Fibroblast of lung (primary cell): Measurements from ENCODE around the gene RNF175. TPM values are rescaled to one million over a fixed set of nuclear protein-coding genes. Genes with fewer than 3 reads are reported as not detected.

Source experiments
- DNase-seq, 2 donors: peaks; one replicate each; pipeline versions ENCODE4 v3.0.0 to v3.0.0-alpha.2; 2010; ENCODE audit warnings: low read depth in 2 of 2
- H2AFZ ChIP-seq: 2 replicates; pipeline ENCODE4 v1.5.1; 2012; ENCODE audit warnings: low read length, control low read depth, inconsistent platforms
- H3K27ac ChIP-seq: 2 replicates; pipeline ENCODE4 v1.5.1; 2011; ENCODE audit warnings: low read length, control low read depth; ENCODE audit not compliant: insufficient read depth
- H3K27me3 ChIP-seq: 2 replicates; pipeline ENCODE4 v1.5.1; 2011; ENCODE audit warnings: mild to moderate bottlenecking, low read length; ENCODE audit not compliant: control insufficient read depth, insufficient read depth
- H3K36me3 ChIP-seq: 2 replicates; pipeline ENCODE4 v1.5.1; 2011; ENCODE audit warnings: low read length; ENCODE audit not compliant: control insufficient read depth, insufficient read depth
- H3K4me1 ChIP-seq: 2 replicates; pipeline ENCODE4 v1.5.1; 2011; ENCODE audit warnings: low read length; ENCODE audit not compliant: control insufficient read depth, insufficient read depth; ENCODE audit errors: extremely low read depth
- H3K4me2 ChIP-seq: 2 replicates; pipeline ENCODE4 v1.5.1; 2011; ENCODE audit warnings: low read length, control low read depth; ENCODE audit not compliant: insufficient read depth; ENCODE audit errors: extremely low read depth
- H3K4me3 ChIP-seq, 4 experiments: fragments of 200-600 bp in 1 of 4; sonication (generic) in 1 of 4; replicated peaks in 1 of 4; 2 replicates each; pipeline ENCODE4 v1.5.1; 2011 to 2016; ENCODE audit warnings: low read length in 4 of 4, low read depth in 3 of 4, mild to moderate bottlenecking in 3 of 4, control low read depth in 2 of 4, inconsistent platforms in 1 of 4, mixed read lengths in 1 of 4; ENCODE audit not compliant: insufficient read depth in 1 of 4; ENCODE audit errors: control extremely low read depth in 1 of 4
- H3K79me2 ChIP-seq: 2 replicates; pipeline ENCODE4 v1.5.1; 2012; ENCODE audit warnings: mild to moderate bottlenecking, low read length, inconsistent platforms; ENCODE audit not compliant: control insufficient read depth, insufficient read depth
- H3K9ac ChIP-seq: 2 replicates; pipeline ENCODE4 v1.5.1; 2011; ENCODE audit warnings: mild to moderate bottlenecking, low read length, control low read depth; ENCODE audit not compliant: insufficient read depth
- H3K9me3 ChIP-seq: 2 replicates; pipeline ENCODE4 v1.5.1; 2012; ENCODE audit warnings: low read depth, low read length; ENCODE audit not compliant: control insufficient read depth, insufficient read depth
- H4K20me1 ChIP-seq: 2 replicates; pipeline ENCODE4 v1.5.1; 2011; ENCODE audit warnings: low read length; ENCODE audit not compliant: control insufficient read depth, insufficient read depth; ENCODE audit errors: extremely low read depth
- EZH2 ChIP-seq: IDR thresholded peaks from 2 replicates; pipeline ENCODE4 v1.5.1; 2012; ENCODE audit warnings: low read length, control low read depth, mild to moderate bottlenecking; ENCODE audit errors: missing control alignments
- polyA plus RNA-seq, 2 donors: library from polyadenylated mRNA; depleted of rRNA in 1 of 2; stranded (reverse) in 1 of 2; unstranded in 1 of 2; fragments of >200 nt; gene quantifications; 2 replicates each; pipeline ENCODE4 v1.2.1, GENCODE V29; 2011 to 2012; ENCODE audit warnings: missing spikeins in 1 of 2
- total RNA-seq: library from RNA; depleted of rRNA; stranded (reverse); fragments of >200 nt; gene quantifications from 2 replicates; pipeline ENCODE4 v1.2.1, GENCODE V29; 2014
- TF ChIP-seq, protein P1 (sequence below), 2 donors: IDR thresholded peaks in 1 of 2; conservative IDR thresholded peaks in 1 of 2; 1 replicate in 1 of 2; 2 replicates in 1 of 2; pipeline ENCODE4 v1.5.1; 2011 to 2012; ENCODE audit warnings: low read length in 2 of 2, control low read depth in 1 of 2, inconsistent platforms in 1 of 2, low read depth in 1 of 2, mild to moderate bottlenecking in 1 of 2

The RNF175 gene
- total and polyA plus RNA-seq, 2 donors (not counting 1 experiment from before 2014, with no cell fraction given) = not detected

- no peaks in the 10 kb centered on the region for H3K79me2 ChIP-seq
- no peaks in the 10 kb centered on the region for H3K4me1 ChIP-seq
- DNase-seq = peak; percentile 47 to 79
- no peak overlapping the region for H3K9ac ChIP-seq
- H3K36me3 ChIP-seq = no peaks in the 10 kb centered on the region
- H3K9me3 ChIP-seq = no peaks in the 10 kb centered on the region
- H3K27me3 ChIP-seq = no peaks in the 10 kb centered on the region
- H4K20me1 ChIP-seq = no peaks in the 10 kb centered on the region
- H3K4me2 ChIP-seq = no peak overlapping the region
- H3K27ac ChIP-seq = no peak overlapping the region
- H3K4me3 ChIP-seq = no peak overlapping the region
- TF ChIP-seq, protein P1, sequence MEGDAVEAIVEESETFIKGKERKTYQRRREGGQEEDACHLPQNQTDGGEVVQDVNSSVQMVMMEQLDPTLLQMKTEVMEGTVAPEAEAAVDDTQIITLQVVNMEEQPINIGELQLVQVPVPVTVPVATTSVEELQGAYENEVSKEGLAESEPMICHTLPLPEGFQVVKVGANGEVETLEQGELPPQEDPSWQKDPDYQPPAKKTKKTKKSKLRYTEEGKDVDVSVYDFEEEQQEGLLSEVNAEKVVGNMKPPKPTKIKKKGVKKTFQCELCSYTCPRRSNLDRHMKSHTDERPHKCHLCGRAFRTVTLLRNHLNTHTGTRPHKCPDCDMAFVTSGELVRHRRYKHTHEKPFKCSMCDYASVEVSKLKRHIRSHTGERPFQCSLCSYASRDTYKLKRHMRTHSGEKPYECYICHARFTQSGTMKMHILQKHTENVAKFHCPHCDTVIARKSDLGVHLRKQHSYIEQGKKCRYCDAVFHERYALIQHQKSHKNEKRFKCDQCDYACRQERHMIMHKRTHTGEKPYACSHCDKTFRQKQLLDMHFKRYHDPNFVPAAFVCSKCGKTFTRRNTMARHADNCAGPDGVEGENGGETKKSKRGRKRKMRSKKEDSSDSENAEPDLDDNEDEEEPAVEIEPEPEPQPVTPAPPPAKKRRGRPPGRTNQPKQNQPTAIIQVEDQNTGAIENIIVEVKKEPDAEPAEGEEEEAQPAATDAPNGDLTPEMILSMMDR (conservative IDR thresholded peaks at IDR 0.05 in 1 of 2, IDR thresholded peaks at IDR 0.05 in 1 of 2; ENCODE audit: low read depth in 1 of 2, low read length in 2 of 2) = no peak
- no peak for TF ChIP-seq EZH2
- H2AFZ ChIP-seq = no peak overlapping the region
These were observed 11.4 kb downstream of the RNF175 start for GRCh38 chr4:153748378-153748777.

- Histone ChIP-seq H3K4me3 (no peak overlapping the region), H3K4me2 (no peak overlapping the region), H3K9ac (no peak overlapping the region), H3K9me3 (no peaks in the 10 kb centered on the region), H3K27me3 (no peaks in the 10 kb centered on the region), H3K36me3 (no peaks in the 10 kb centered on the region), H3K4me1 (no peaks in the 10 kb centered on the region), H4K20me1 (no peaks in the 10 kb centered on the region), H3K27ac (no peak overlapping the region), H2AFZ (no peak overlapping the region), H3K79me2 (no peaks in the 10 kb centered on the region)
- TF ChIP-seq EZH2 = no peak
- TF ChIP-seq, protein P1 (conservative IDR thresholded peaks at IDR 0.05 in 1 of 2, IDR thresholded peaks at IDR 0.05 in 1 of 2; ENCODE audit: low read depth in 1 of 2, low read length in 2 of 2) = no peak
- no peak for DNase-seq
These were observed 12.3 kb downstream of the RNF175 start for GRCh38 chr4:153747406-153747955.

- H2AFZ ChIP-seq = no peak overlapping the region
- no peaks in the 10 kb centered on the region for H3K36me3 ChIP-seq
- no peak overlapping the region for H3K4me2 ChIP-seq
- TF ChIP-seq EZH2 = no peak
- TF ChIP-seq, protein P1 (conservative IDR thresholded peaks at IDR 0.05 in 1 of 2, IDR thresholded peaks at IDR 0.05 in 1 of 2; ENCODE audit: low read depth in 1 of 2, low read length in 2 of 2) = no peak
- no peak overlapping the region for H3K9ac ChIP-seq
- no peaks in the 10 kb centered on the region for H4K20me1 ChIP-seq
- H3K27ac ChIP-seq = no peak overlapping the region
- H3K4me3 ChIP-seq = no peak overlapping the region
- no peaks in the 10 kb centered on the region for H3K9me3 ChIP-seq
- H3K79me2 ChIP-seq = no peaks in the 10 kb centered on the region
- no peak for DNase-seq
- no peaks in the 10 kb centered on the region for H3K4me1 ChIP-seq
- no peaks in the 10 kb centered on the region for H3K27me3 ChIP-seq
These were observed 14.2 kb downstream of the RNF175 start for GRCh38 chr4:153745651-153746050.
